K562 (cell line): ENCODE results near the gene CACNA1C. TPM values are rescaled to one million over a fixed set of nuclear protein-coding genes. Genes with fewer than 3 reads are reported as not detected.

Experiments
- ATAC-seq: fragments of 200-7000 bp; cut with Tn5 transposase; 3 replicates; pipeline ENCODE4 v1.9.1; 2020; ENCODE audit warnings: moderate library complexity
- BruUV-seq: library from RNA; stranded (reverse); fragments of 400-500 nt; replicated peaks from 2 replicates; lab custom pipeline; 2021; lab: Mats Ljungman, UMichigan
- CTCF ChIA-PET: fragments of 300-600 bp; formaldehyde crosslinking; extraction: SDS; loops from one replicate; lab custom pipeline; 2021; ENCODE audit warnings: low intra/inter-chr PET ratio; lab: Yijun Ruan, JAX
- POLR2A ChIA-PET: fragments of 300-600, 350-650 bp; sonication (Branson Sonifier 250); formaldehyde crosslinking; extraction: SDS; loops from one replicate; lab custom pipeline; 2021; ENCODE audit warnings: antibody characterized with exemption, inconsistent platforms; lab: Yijun Ruan, JAX
- DNase-seq, 4 experiments: peaks; one replicate each; pipeline versions ENCODE4 v3.0.0 to v3.0.0-alpha.2; 2011 to 2018; ENCODE audit warnings: low spot score in 3 of 4, mixed read lengths in 3 of 4; ENCODE audit errors: extremely low read depth in 1 of 4
- FAIRE-seq: peaks from 2 replicates; lab custom pipeline; 2011; peaks lifted over from hg19 to GRCh38; lab: Jason Lieb, UNC
- H2AFZ ChIP-seq: 2 replicates; pipeline ENCODE4 v1.6.0; 2011; ENCODE audit warnings: low read depth, low read length, control low read depth, inconsistent platforms
- H3K27ac ChIP-seq: fragments of 200-600 bp; 3 replicates; pipeline ENCODE4 v1.8.0; 2011; ENCODE audit warnings: low read depth, mild to moderate bottlenecking, control low read depth, inconsistent platforms, low read length, moderate library complexity, mixed read lengths; ENCODE audit errors: extremely low read depth
- H3K27me3 ChIP-seq, 2 experiments: fragments of 300-600 bp in 1 of 2; 2 replicates in 1 of 2; 3 replicates in 1 of 2; pipeline versions ENCODE4 v1.6.0 to v1.8.0; 2011; ENCODE audit warnings: inconsistent platforms in 2 of 2, low read length in 2 of 2, mild to moderate bottlenecking in 1 of 2, mixed read lengths in 1 of 2, moderate library complexity in 1 of 2; ENCODE audit not compliant: control insufficient read depth in 2 of 2, insufficient read depth in 2 of 2
- H3K36me3 ChIP-seq: fragments of 300-600 bp; 3 replicates; pipeline ENCODE4 v1.8.0; 2011; ENCODE audit warnings: mild to moderate bottlenecking, low read length, inconsistent platforms; ENCODE audit not compliant: control insufficient read depth, insufficient read depth
- H3K4me1 ChIP-seq, 2 experiments: fragments of 200-600 bp in 1 of 2; replicated peaks in 1 of 2; 2 replicates in 1 of 2; 3 replicates in 1 of 2; pipeline versions ENCODE4 v1.5.1 to v1.8.0; 2011; ENCODE audit warnings: inconsistent platforms in 2 of 2, low read length in 2 of 2, mild to moderate bottlenecking in 1 of 2, mixed read lengths in 1 of 2, moderate library complexity in 1 of 2; ENCODE audit not compliant: control insufficient read depth in 2 of 2, insufficient read depth in 2 of 2
- H3K4me2 ChIP-seq: 2 replicates; pipeline ENCODE4 v1.6.1; 2011; ENCODE audit warnings: low read length, control low read depth, inconsistent platforms, mixed read lengths; ENCODE audit not compliant: insufficient read depth
- H3K4me3 ChIP-seq: fragments of 200-600 bp; sonication (generic), shearing (Covaris generic); 2 replicates; pipeline ENCODE4 v1.5.1; 2016; ENCODE audit warnings: control low read depth, inconsistent platforms
- H3K79me2 ChIP-seq: fragments of 200-600 bp; 3 replicates; pipeline ENCODE4 v1.8.0; 2011; ENCODE audit warnings: low read length, inconsistent platforms; ENCODE audit not compliant: control insufficient read depth, insufficient read depth
- H3K9ac ChIP-seq, 2 experiments: 2 replicates each; pipeline versions ENCODE4 v1.6.0 to v1.6.1; 2011; ENCODE audit warnings: low read depth in 2 of 2, low read length in 2 of 2, control low read depth in 1 of 2, inconsistent platforms in 1 of 2, mild to moderate bottlenecking in 1 of 2, mixed read lengths in 1 of 2; ENCODE audit not compliant: insufficient read depth in 1 of 2
- H3K9me1 ChIP-seq: one replicate; pipeline ENCODE4 v1.6.0; 2011; ENCODE audit warnings: inconsistent platforms, mild to moderate bottlenecking, low read length, moderate library complexity; ENCODE audit not compliant: control insufficient read depth, insufficient read depth
- H3K9me3 ChIP-seq: replicated peaks from 2 replicates; pipeline ENCODE4 v1.5.1; 2011; ENCODE audit warnings: low read depth, low read length, inconsistent platforms; ENCODE audit not compliant: control insufficient read depth, insufficient read depth
- H4K20me1 ChIP-seq: replicated peaks from 2 replicates; pipeline ENCODE4 v1.6.1; 2011; ENCODE audit warnings: low read length, inconsistent platforms, mixed read lengths; ENCODE audit not compliant: control insufficient read depth, insufficient read depth
- GABPA ChIP-seq: fragments of 200-800 bp; sonication (Bioruptor generic); conservative IDR thresholded peaks from 2 replicates; pipeline ENCODE4 v1.6.1; 2016; ENCODE audit warnings: low read depth, missing genetic modification characterization, missing compliant biosample characterization
- POLR2AphosphoS5 ChIP-seq: IDR thresholded peaks from 2 replicates; pipeline ENCODE4 v1.6.1; 2011; ENCODE audit warnings: mild to moderate bottlenecking, low read depth, low read length, moderate library complexity; ENCODE audit not compliant: control insufficient read depth, insufficient read depth
- ZNF717 ChIP-seq: fragments of 250-450 bp; sonication (Bioruptor Pico); IDR thresholded peaks from 2 replicates; pipeline ENCODE4 v1.5.0; 2021
- WGBS: fragments of 100-300 bp; shearing (Covaris generic); methylation state at CpG from one replicate; pipeline ENCODE4 v1.1.6; 2016; ENCODE audit warnings: low coverage, mixed read lengths; ENCODE audit not compliant: insufficient coverage; ENCODE audit errors: missing lambda C conversion rate; 5-methylcytosine and 5-hydroxymethylcytosine counted together
- in situ Hi-C: fragments of 300-500 bp; cut with MboI; formaldehyde crosslinking; loops from 4 replicates; pipeline ENCODE4 v1.15.0; 2018; ENCODE audit warnings: inconsistent platforms, mixed read lengths
- intact Hi-C: fragments of 100-400 bp; cut with micrococcal nuclease; formaldehyde crosslinking; loops from 2 replicates; pipeline ENCODE4 v1.14.2; 2022
- polyA plus RNA-seq, 8 experiments: library from polyadenylated mRNA; depleted of rRNA in 4 of 8; stranded (reverse) in 5 of 8; unstranded in 3 of 8; fragments of >200 nt; fragmentation: Nextera tagmentation in 2 of 8; fragmentation: Illumina TruSeq in 1 of 8; extraction: Ambion mirVana in 2 of 8; extraction: Trizol in 1 of 8; gene quantifications; 2 replicates each; pipeline versions ENCODE4 v1.2.1 to v1.2.3, GENCODE V29; 2011 to 2014; ENCODE audit warnings: inconsistent platforms in 1 of 8, missing spikeins in 1 of 8
- total RNA-seq, 7 experiments: library from RNA; depleted of rRNA in 6 of 7; stranded (reverse); fragments of >200 nt in 6 of 7; fragmentation: Illumina TruSeq in 2 of 7; extraction: Trizol in 2 of 7; gene quantifications; 2 replicates each; pipeline versions ENCODE4 v1.2.1 to v1.2.3, GENCODE V29; 2011 to 2021; ENCODE audit warnings: low replicate concordance in 1 of 7
- TF ChIP-seq, protein P1 (sequence below), 2 experiments: fragments of 450-650 bp in 1 of 2; IDR thresholded peaks; 2 replicates each; pipeline ENCODE4 v1.6.1; 2011 to 2017; ENCODE audit warnings: low read depth in 2 of 2, antibody characterized with exemption in 1 of 2, borderline replicate concordance in 1 of 2, low read length in 1 of 2, mild to moderate bottlenecking in 1 of 2, mixed read lengths in 1 of 2; ENCODE audit not compliant: control insufficient read depth in 1 of 2
- TF ChIP-seq, protein P2 (sequence below): fragments of 250-450 bp; sonication (Bioruptor Pico); IDR thresholded peaks from 2 replicates; pipeline ENCODE4 v1.8.0; 2021; ENCODE audit warnings: moderate library complexity, mild to moderate bottlenecking, inconsistent platforms
- TF ChIP-seq, protein P3 (sequence below): IDR thresholded peaks from 2 replicates; pipeline ENCODE4 v1.6.1; 2011; ENCODE audit warnings: borderline replicate concordance, low read depth, mild to moderate bottlenecking, moderate library complexity, low read length; ENCODE audit not compliant: insufficient read depth, poor library complexity, severe bottlenecking
- TF ChIP-seq, protein P4 (sequence below), 3 experiments: IDR thresholded peaks in 2 of 3; conservative IDR thresholded peaks in 1 of 3; 2 replicates each; pipeline ENCODE4 v1.5.1; 2011 to 2012; ENCODE audit warnings: low read length in 3 of 3, mild to moderate bottlenecking in 3 of 3, control low read depth in 2 of 3, improper control_type of control experiment in 1 of 3, inconsistent platforms in 1 of 3, low read depth in 1 of 3, mixed read lengths in 1 of 3, moderate library complexity in 1 of 3; ENCODE audit not compliant: insufficient read depth in 2 of 3

CACNA1C gene
- total and polyA plus RNA-seq, 9 of the 15 experiments (the other 6 are each of a cell fraction or from before 2014, with no cell fraction given), result not detected

DNA sequence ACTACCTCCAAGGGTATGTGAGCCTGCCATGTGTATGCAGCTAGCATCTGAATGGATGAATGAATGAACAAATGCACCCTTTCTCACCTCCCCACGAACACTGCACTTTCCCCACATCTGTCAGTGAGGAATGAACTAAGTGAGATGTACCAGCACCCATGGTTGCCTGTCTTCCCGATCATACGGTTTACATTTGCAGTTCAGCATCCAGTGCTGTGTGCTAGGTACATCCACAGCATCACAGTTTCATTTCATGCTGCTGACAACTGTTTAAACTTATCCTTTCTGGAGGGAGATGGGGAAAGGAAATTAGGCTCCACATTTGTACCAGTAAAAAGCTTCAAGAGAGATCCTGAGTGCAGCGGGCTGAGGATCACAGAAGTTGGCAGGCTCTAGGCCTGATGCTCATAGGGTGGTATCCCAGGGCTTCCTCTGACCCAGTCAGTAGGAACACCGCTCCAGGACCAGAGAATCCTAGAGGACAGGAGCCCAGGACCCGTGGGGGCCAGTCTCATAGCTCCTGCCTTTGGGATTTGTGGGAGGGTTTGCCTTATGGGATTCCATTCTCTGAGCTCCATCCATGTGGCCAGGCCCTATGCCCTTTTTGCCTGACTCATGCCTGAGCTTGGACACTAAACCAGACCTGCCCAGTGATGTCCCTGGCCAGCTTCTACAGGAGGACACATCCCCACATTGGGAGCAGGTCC lies 294.5 kb downstream of the CACNA1C start:
- H3K9me1 ChIP-seq, result no peaks in the 10 kb centered on the region
- no peak overlapping the region for H2AFZ ChIP-seq
- no peaks in the 10 kb centered on the region for H3K36me3 ChIP-seq
- FAIRE-seq (no peak), ATAC-seq (no peak), DNase-seq (no peak)
- no TSS peak for BruUV-seq
- H3K4me1 ChIP-seq, result no peaks in the 10 kb centered on the region
- no peak overlapping the region for H3K9ac ChIP-seq
- no peaks in the 10 kb centered on the region for H4K20me1 ChIP-seq
- intact Hi-C loops (no loop called here), in situ Hi-C loops (no loop called here)
- TF ChIP-seq ZNF717 (CRISPR knock-in tag), result no peak
- TF ChIP-seq, protein P1, sequence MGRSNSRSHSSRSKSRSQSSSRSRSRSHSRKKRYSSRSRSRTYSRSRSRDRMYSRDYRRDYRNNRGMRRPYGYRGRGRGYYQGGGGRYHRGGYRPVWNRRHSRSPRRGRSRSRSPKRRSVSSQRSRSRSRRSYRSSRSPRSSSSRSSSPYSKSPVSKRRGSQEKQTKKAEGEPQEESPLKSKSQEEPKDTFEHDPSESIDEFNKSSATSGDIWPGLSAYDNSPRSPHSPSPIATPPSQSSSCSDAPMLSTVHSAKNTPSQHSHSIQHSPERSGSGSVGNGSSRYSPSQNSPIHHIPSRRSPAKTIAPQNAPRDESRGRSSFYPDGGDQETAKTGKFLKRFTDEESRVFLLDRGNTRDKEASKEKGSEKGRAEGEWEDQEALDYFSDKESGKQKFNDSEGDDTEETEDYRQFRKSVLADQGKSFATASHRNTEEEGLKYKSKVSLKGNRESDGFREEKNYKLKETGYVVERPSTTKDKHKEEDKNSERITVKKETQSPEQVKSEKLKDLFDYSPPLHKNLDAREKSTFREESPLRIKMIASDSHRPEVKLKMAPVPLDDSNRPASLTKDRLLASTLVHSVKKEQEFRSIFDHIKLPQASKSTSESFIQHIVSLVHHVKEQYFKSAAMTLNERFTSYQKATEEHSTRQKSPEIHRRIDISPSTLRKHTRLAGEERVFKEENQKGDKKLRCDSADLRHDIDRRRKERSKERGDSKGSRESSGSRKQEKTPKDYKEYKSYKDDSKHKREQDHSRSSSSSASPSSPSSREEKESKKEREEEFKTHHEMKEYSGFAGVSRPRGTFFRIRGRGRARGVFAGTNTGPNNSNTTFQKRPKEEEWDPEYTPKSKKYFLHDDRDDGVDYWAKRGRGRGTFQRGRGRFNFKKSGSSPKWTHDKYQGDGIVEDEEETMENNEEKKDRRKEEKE (IDR thresholded peaks at IDR 0.05; ENCODE audit: borderline replicate concordance in 1 of 2, control insufficient read depth in 1 of 2, low read depth in 2 of 2, low read length in 1 of 2), result no peak
- TF ChIP-seq, protein P2, sequence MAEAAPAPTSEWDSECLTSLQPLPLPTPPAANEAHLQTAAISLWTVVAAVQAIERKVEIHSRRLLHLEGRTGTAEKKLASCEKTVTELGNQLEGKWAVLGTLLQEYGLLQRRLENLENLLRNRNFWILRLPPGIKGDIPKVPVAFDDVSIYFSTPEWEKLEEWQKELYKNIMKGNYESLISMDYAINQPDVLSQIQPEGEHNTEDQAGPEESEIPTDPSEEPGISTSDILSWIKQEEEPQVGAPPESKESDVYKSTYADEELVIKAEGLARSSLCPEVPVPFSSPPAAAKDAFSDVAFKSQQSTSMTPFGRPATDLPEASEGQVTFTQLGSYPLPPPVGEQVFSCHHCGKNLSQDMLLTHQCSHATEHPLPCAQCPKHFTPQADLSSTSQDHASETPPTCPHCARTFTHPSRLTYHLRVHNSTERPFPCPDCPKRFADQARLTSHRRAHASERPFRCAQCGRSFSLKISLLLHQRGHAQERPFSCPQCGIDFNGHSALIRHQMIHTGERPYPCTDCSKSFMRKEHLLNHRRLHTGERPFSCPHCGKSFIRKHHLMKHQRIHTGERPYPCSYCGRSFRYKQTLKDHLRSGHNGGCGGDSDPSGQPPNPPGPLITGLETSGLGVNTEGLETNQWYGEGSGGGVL (CRISPR knock-in tag), result no peak
- TF ChIP-seq, protein P3, sequence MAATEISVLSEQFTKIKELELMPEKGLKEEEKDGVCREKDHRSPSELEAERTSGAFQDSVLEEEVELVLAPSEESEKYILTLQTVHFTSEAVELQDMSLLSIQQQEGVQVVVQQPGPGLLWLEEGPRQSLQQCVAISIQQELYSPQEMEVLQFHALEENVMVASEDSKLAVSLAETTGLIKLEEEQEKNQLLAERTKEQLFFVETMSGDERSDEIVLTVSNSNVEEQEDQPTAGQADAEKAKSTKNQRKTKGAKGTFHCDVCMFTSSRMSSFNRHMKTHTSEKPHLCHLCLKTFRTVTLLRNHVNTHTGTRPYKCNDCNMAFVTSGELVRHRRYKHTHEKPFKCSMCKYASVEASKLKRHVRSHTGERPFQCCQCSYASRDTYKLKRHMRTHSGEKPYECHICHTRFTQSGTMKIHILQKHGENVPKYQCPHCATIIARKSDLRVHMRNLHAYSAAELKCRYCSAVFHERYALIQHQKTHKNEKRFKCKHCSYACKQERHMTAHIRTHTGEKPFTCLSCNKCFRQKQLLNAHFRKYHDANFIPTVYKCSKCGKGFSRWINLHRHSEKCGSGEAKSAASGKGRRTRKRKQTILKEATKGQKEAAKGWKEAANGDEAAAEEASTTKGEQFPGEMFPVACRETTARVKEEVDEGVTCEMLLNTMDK, result no peak
- TF ChIP-seq, protein P4, sequence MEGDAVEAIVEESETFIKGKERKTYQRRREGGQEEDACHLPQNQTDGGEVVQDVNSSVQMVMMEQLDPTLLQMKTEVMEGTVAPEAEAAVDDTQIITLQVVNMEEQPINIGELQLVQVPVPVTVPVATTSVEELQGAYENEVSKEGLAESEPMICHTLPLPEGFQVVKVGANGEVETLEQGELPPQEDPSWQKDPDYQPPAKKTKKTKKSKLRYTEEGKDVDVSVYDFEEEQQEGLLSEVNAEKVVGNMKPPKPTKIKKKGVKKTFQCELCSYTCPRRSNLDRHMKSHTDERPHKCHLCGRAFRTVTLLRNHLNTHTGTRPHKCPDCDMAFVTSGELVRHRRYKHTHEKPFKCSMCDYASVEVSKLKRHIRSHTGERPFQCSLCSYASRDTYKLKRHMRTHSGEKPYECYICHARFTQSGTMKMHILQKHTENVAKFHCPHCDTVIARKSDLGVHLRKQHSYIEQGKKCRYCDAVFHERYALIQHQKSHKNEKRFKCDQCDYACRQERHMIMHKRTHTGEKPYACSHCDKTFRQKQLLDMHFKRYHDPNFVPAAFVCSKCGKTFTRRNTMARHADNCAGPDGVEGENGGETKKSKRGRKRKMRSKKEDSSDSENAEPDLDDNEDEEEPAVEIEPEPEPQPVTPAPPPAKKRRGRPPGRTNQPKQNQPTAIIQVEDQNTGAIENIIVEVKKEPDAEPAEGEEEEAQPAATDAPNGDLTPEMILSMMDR (IDR thresholded peaks at IDR 0.05 in 2 of 3, conservative IDR thresholded peaks at IDR 0.05 in 1 of 3; ENCODE audit: insufficient read depth in 2 of 3, low read depth in 1 of 3, low read length in 3 of 3), result no peak
- TF ChIP-seq POLR2AphosphoS5, result no peak
- TF ChIP-seq GABPA (tag), result no peak
- no peaks in the 10 kb centered on the region for H3K79me2 ChIP-seq
- H3K9me3 ChIP-seq, result no peaks in the 10 kb centered on the region
- peaks cover 0 to 16% of the 10 kb centered on the region in 2 experiments; a peak in 3 of 5 replicates for H3K27me3 ChIP-seq
- no peak overlapping the region for H3K27ac ChIP-seq
- no peak overlapping the region for H3K4me2 ChIP-seq
- WGBS, result 1% methylated on average over 6 of the region's 6 CpGs
- POLR2A ChIA-PET, result interaction anchor here (0.7 kb wide), 1 partner anchor 9 kb away, joined by 3 read pairs; no protein-coding TSS in a partner anchor
- H3K4me3 ChIP-seq, result no peak overlapping the region
- CTCF ChIA-PET, result no interaction called here
